Stimulated activated CD8-positive, alpha-beta memory T cell treated with anti-CD3 and anti-CD28 coated beads, Interleukin-4, amount 100 ng/mL, for 4 hours (primary cell): ENCODE data around the gene NUDT7.

Experiments used
- DNase-seq, 2 donors: peaks; one replicate each; pipeline ENCODE4 v3.0.0-alpha.2; 2020; ENCODE audit warnings: low read depth in 2 of 2, low spot score in 1 of 2

NUDT7 gene

DNA sequence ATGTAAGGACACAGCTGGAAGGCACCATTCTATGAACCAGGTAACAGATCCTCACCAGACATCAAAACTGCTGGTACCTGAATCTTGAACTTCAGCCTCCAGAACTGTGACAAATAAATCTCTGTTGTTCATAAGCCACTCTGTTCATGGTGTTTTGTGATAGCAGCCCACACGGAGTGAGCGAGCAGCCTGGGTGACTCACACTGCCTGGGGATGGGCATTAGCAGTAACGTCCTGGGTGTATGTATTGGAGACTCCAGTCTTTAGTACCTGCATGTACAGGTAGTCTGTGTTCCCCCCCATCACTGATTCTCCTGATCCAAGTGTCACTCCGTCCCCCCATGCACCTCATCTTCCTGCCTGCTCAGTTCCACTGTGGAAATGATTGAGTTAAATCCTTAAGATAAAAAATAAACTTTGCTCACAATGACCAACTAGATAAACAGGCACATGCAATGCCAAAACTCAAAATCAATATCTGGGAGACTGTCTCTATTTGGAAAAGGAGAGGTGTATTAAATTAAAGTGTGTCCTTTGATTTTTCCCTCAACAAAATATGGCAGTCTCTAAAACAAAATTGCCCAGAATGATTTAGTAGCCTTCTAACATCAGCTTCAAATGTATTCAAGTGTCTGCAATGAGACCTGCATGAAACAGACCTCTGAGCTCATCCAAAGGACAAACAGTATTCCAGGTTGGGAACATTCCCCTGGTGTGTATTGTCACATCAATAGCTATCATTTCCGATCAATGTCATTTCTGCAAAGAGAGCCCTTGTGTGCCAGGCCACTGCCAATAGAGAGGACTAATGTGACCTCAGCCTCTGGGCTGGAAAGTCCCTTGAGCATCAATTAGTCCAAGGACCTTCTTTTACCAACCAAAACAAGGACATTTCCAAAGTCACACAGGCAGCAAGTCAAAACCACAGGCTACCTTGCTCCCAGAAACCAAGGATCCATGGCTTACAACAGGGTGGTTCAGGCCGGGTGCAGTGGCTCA lies 53.9 kb downstream of the NUDT7 start:
- DNase-seq, result no peak

DNA sequence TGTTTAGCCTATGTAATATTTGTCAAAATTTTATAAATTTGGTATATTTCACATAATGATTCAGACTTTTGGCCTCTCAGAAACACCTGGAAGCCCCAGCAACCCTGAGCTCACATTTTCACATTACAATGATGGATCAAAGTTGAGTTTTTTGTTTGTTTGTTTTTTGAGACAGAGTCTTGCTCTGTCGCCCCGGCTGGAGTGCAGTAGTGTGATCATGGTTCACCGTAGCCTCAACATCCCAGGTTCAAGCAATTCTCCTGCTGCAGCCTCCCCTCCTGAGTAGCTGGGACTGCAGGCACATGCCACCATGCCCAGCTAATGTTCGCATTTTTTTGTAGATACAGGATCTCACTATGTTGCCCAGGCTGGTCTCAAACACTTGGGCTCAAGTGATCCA lies 55.4 kb downstream of the NUDT7 start:
- DNase-seq, result no peak

DNA sequence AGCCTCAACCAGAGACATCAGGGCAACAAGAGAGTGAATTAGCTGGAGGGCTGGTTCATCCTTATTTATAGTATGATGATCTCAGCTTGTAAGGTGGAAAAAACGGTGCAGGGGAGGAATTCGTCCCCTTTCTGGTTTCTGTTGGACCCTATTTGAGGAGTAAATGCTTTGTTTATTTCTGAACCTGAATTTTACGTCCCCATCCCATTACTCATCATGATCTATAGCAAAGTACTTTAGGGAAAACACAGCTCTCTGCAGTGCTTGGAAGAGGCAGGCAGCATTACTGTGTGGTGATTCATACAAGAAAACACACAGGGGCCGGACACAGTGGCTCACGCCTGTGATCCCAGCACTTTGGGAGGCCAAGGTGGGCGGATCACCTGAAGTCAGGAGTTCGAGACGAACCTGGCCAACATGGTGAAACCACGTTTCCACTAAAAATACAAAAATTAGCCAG lies 58.1 kb downstream of the NUDT7 start:
- no peak for DNase-seq

DNA sequence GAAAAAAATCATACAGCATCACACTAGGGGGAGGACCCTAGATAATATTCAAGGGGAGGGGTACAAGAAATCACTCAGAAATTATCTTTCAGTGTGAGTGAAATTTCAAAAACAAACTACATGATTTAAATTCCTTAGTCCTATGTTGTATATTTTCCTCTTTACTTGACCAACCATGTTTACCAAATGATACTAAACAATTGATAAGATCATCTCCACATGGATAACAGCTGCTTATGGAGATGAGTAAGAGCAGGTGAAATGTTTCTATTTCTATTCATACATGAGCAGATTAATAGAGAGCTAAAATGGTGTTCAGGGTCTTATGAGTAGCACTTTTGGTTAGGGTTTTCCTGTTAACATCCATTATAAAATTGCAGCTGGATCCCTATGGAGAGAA lies 58.8 kb downstream of the NUDT7 start:
- no peak for DNase-seq

DNA sequence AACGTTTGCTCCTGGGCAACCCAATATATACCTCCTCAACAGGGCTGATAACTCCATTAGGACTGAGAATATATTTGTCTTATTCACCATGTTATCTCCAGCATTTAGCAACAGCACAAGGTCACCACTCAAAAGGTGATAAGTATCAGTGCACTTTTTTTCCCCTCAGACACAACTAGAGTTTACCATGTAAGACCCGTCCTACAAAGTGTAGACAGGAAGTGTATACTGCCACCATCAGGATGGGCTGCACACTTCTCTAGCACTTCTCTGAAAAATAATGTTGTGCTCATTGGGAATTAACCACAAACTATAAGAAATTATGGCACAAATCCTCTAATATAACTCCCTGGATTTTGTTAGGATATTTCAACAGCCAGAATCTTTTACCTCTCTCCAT lies 60.4 kb downstream of the NUDT7 start:
- DNase-seq, result no peak

DNA sequence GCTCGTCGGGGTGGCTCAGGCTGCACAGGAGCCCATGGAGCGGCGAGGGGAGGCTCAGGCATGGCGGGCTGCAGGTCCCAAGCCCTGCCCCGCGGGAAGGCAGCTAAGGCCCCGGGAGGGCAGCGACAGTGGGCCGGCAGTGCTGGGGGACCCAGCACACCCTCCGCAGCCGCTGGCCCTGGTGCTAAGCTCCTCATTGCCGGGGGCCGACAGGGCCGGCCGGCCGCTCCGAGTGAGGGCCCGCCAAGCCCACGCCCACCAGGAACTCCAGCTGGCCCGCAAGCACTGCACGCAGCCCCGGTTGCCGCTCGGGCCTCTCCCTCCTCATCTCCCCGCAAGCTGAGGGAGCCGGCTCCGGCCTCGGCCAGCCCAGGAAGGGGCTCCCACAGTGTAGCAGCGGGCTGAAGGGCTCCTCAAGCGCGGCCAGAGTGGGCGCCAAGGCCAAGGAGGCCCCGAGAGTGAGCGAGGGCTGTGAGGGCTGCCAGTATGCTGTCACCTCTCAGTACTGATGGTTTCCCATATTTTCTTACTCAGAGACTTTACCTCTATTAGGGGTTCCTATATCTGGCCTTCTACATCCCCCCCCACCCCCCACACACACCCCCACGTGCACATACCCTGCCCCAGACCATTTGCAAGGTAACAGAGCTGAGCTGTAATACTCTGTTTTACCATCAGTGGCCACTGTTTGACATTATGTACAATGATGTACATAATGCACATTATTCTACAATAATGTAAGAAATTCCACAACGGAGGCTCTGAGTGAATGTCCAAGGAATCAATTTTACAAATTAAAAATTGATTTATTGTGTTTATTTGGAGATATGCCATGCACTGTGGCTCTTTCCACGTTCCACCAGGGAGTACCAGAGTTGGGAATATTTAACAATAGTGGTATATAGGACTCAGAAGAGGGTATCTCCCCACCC lies 62.4 kb downstream of the NUDT7 start:
- DNase-seq, result no peak

DNA sequence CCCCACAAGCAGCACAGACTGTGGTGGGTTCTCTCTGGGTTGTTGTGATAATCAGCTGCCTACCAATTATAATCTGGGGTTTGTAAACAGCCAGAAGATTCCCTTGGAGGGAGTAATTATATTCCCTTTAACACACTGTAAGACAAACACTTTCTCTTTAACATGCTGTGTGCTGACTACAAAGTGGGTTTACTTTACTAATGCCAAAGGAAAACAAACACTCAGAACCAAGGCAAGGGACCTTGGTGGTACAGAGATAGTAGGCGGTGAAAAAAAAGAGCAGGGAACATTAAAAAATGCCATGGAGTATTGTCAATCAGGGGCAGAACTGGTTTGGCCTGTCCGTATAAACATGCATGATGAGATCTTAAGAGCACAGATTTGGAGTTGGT lies 63.1 kb downstream of the NUDT7 start:
- no peak for DNase-seq

DNA sequence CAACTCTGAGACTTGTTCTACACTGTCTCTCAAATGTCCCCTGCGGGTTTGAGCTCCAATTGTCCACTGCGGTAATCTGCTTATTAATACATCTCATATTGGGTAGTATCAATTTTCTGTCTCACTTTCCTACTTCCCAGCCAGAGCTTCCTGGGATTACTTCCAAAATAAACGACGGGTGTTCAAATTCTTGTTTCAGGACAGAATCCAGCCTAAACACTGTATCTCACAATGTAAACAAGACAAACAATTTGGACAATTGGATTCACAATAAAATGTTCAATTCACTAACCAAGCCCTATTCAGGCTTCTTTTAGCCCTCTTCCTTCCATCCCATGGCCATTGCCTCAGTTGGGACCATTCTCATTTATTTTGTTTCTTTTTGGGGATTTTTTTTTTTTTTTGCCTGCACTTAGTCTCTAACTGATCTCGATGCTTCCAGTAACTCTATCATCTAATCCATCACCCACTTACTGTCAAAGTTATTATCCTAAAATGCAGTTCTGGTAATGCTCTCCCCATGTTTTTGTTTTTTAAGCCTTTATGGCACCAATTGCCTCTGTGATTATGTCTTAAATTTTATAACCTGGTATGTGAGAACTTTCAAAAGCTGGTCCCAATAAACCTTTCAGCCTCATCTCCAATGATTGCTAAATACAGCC lies 64.0 kb downstream of the NUDT7 start:
- no peak for DNase-seq

DNA sequence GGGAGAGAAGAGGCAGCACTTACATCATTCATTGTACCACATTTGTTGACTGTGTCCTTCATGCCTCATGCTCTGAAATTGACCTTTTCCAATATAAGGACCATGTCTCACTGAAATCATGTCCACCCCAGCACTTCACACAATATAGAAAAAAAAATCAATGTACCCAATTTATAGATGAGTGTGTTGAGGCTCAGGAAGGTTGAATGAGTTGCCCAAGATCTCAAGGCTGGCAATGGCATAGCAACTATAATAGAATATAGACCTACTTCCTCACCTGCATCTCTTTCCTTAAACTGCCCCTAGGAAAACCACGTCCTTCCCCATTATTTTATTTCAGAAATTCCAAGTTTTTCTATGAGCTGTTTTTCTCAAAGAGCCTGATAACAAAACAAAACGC lies 65.1 kb downstream of the NUDT7 start:
- no peak for DNase-seq

DNA sequence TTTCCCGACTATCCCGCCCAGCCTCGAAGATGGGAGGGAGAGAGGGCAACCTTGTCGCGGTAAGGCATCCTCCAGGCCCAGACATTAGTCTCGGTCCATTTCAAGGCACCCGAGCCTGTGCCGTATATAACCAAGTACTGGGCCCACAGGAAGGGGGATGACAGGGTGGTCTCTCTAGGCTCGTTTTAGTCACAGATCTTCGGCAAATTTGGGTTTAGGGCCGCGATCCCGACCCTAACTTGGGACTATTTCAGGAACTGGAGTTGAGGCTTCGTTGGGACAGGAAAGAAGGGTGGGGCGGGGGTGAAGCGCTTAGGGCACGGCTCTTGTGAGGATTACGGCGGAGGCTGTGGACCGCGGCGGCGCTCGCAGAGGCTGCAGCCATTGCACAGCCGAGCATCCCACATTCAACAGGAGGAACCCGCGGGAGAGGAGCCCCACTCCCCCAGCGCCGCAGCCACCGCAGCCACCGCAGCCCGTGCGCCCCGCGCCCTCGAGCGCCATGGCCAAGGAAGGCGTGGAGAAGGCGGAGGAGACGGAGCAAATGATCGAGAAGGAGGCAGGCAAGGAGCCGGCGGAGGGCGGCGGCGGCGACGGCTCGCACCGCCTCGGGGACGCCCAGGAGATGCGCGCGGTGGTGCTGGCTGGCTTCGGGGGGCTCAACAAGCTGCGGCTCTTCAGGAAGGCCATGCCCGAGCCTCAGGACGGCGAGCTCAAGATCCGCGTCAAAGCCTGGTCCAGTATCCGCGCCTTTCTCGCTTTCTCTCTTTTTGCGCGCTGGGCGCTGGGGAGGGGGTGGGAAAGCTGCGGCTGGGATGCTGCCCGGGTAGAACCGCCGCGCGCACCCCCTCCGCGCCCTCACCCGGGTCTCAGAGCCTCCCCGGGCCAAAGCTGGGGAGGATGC lies 66.1 kb downstream of the NUDT7 start, which contains the start of gene VAT1L:
Gene VAT1L (plus strand): TSS at position 384 of the 904 bp plus-strand sequence. CDS start 119 bp downstream, at position 503.
- no peak for DNase-seq

DNA sequence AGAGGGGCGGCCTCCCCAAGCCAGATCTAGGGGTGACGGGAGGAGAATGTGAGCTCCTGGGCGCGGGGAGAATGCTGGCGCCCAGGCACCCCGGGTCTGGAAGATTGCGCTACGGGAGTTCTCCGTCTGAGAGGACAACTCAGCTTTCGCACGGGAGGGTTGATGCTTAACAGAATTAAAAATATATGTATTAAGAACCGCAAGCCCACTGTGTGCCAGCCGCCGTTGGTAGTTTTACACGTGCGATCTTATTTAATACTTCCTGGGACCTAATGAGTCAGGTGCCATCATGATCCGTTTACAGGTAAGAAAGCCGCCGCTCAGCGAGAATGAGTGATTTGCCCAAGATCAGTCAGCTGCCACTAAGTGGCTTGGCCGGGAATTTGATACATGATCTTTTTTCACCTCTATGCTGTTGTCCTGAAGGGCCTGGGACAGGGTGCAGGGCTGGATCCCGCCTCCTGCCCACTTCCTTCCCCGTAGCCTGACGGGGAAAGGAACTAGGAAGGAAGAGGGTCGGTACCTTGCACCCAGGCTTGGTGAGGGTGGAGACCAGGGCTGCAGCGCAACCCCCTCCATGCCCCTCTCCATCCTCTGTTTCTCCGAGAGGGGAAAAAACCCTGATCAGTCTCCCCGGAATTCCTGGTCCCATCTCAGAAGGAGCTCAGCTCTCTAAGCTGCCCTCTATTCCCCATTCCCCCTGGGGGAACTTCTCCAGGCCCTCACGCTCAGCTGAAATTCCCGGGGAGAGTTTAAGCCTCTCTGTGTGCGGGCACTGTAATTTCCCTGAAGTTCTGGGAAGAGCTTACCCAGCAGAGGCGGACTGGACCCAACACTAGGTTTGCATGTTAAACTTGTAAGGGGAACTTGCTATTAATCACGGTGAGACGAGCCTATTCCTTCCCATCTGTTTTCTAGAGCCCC lies 67.0 kb downstream of the NUDT7 start:
- no peak for DNase-seq

DNA sequence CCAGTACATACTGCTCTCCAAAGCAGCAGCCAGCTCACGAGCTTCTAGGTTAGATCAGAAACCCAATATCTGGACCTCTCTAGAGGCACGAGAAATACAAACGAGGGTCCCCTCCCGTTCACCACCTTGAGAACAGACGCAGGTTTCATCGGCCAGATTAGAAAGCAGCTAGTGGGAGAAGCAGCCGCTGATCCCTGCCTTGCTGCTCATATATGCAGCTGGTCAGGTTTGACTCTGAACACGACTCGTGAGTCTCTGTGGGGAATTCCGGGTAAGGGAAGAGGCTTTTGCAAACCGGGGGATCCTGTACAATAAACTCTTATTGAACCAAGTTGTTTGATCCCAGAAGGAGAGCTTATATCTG lies 67.7 kb downstream of the NUDT7 start:
- no peak for DNase-seq

DNA sequence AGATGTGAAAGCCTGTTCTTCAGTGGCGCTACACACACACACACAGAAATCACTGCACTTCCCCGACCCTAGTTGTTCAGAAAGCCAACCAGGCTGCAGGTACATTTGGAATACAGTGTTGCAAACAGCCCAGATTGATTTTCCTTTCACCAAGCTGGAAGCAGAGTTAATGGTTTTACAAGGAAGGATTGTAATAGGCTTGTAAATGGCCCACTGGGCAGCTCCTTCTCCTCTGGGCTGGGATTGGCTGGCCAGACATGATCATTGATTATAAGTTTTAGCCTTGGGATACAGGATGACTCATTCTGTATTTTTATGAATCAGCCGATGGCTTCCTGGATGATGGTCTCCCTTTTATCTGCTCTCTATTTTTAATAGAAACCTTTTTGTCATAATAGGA lies 68.6 kb downstream of the NUDT7 start:
- DNase-seq, result no peak
